Measurements from ENCODE around the gene PTCD1.

The PTCD1 gene

DNA sequence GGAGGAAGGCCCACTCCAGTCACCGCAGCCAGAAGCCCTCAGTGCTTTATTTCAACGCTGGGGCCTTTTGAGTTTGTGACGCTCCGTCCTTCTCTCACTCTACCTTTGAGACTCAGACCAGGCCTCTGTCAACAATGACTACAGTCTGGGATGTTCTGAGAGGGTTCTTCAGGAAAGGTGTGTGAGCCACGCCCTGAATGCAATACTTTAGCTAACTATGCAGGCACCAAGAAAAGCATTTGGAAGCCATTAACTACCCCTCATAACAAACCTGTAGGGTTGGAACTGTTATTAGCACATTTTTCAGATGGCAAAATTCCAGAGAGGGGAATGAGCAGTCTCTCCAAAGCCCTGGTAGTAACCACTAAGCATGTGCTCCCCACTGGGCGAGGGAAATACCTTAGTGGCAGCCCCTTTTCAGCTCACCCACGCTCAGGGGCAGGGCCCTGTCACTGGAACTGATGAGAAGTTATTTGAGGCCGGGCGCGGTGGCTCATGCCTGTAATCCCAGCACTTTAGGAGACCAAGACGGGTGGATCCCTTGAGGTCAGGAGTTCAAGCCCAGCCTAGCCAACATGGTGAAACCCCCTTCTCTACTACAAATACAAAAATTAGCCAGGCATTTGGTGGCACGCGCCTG lies 69.7 kb downstream of the PTCD1 start:
- no peak for DNase-seq
